ENCODE results near the gene ANKRD28. TPM values are rescaled to one million over a fixed set of nuclear protein-coding genes. Genes with fewer than 3 reads are reported as not detected.
A peak's percentile ranks its signal among the peaks of the same experiment; 100 is the strongest.

Gene ANKRD28
- total RNA-seq, 1 experiment from 2014 or later: 49.9 TPM

DNA sequence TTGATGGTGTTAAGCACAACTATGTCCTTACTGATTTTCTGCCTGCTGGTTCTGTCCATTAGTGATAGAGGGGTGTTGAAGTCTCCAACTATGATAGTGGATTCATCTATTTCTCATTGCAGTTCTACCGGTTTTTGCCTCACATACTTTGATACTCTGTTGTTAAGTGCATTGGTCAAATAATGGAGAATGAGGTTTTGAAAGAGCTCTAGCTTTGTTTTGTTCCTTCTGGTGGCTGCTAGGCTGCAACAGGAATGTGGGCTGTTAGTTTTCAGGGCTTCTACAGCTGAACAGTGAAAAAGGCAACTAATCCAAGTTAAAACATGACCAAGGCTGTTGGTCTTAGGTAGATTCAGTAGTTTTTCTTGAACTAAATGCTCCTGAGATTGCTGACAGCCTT lies 133.6 kb downstream of the ANKRD28 start:
- no peak for DNase-seq (ENCODE audit: low spot score)

DNA sequence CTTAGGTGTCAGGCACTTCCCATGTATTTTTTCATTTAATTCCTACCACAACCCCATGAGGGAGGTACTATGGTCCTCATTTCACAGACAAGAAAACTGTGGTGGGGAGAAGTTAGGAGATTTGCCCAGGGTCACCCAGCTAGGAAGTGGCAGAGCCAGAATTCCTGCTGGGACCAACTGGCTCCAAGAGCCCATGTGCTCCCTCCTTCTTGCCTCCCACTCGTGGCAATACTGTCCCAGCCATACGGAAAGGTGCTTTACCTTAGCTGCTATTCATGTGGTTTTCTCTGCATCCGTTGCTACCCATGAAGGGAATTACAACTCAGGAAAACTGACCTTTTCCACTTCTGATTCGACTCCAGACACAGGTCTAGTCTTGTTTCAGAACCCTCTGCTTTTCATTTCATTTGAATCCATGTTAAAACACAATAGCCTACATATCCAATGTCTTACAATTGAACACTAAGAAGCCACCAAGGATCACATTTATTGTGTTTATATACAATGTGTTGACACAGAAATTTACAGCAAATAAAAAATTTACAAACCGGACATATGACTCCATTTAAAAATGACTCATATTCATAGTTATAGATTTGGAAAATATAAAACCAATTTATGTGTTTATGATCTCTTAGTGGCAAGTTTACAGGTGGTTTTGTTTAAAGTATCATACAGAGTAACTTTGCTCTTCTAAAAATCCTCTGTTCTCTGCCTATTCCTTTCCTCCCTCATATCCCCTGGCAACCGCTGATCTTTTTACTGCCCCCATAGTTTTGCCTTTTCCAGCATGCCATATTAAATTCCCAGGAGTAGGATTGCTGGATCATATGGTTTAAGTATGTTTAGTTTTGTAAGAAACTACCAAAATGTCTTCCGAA lies 137.5 kb downstream of the ANKRD28 start:
- no peak for DNase-seq (ENCODE audit: low spot score)

DNA sequence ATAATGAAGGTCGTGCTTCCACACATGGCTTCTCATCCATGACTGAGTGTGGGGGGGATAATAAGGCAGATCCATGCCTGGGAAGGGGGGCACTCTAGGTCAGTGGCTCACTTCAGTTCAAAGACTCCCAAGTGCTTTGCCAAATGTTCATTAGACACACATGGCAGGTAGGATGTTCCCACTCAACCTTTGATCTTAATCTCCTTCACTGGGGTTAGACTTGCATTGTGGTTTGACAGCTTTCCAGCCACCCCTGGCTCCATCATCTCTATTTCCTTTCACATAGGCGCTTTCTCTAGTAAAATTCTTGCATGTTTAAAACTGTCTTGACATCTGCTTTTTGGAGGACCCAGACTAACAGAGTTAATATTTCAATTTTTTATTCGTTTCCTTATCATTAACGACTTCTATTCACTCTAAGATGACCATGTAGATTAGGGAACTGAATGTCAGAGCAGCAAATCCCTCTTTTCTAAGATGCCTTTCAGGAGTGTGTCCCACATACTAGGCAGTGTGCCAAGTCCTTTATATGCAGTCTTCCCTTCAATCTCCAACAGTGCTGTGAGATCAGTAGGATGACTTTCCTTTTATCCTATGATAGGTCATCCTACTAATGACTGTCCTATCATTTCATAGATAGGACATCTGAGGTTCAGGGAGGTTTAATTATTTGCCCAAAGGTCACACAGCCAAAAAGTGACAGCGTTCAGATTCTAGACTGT lies 138.4 kb downstream of the ANKRD28 start:
- DNase-seq (ENCODE audit: low spot score): no peak

DNA sequence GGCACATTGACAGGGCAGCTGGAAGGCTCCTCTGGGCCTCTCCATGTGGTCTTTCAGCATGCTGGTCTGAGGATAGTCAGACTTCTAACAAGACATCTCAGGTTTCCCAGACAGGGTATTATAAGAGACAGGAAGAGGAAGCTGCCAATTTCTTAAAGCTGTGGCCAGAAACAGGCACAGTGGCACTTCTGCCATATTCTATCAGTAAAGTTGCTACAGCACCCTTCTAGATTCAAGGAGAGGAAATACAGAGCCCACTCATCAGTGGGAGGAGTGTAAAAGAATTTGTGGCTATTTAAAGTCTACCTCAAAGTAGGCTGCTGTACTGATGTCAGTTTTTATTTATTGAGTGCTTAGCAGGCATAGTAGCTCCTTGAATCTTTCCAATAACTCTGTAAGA lies 140.8 kb downstream of the ANKRD28 start:
- DNase-seq (ENCODE audit: low spot score): no peak

DNA sequence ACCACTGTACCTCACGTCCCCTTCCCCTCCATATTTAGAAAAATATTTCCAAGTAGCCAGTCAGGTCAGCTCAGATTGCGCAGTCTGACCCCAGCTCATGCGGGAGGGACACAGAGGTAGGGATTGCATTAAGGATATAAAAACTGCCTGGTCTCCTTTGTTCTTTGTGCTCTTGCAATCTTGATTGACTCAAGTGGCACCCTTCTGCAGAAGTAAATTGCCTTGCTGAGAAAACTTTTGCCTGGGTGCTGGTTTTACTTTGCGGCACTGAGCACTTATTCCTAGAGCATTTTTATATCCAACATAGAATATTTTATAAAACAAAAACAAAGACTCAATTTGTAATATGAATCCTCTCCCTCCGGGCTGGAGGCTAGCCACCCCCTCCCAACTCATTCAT lies 141.4 kb downstream of the ANKRD28 start:
- DNase-seq (ENCODE audit: low spot score): no peak

DNA sequence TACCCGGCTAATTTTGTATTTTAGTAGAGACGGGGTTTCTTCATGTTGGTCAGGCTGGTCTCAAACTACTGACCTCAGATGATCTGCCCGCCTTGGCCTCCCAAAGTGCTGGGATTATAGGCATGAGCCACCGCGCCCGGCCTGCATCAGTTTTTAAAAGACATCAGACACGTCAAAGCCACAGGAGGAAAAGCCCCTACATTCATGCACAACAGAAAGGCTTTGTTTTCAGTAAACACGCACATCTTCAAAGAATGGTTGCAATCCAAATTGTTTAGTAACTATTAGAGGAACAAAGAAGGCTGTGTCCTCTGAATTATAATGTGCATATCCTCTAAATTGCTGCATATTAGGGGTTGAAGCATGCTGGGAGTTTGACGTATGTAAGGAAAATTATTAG lies 142.9 kb downstream of the ANKRD28 start:
- DNase-seq (ENCODE audit: low spot score): no peak

DNA sequence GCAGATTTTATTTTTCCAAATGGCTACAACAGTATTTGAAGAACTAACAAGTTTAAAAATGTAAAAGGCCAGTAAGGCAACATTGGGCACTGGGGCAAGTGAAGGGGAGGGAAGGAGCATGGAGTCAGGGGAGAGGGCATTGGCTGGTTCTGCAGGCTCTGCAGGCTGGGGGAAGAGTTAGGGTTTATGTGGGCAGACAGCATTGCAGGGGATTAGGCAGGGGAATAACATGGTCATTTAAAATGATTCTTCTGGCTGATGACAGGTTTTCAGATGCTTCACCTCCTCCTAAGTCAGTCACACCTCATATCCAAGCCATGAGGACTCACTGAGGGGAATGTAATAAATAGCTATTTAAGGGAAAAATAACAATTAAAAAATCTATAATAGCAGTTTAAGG lies 143.7 kb downstream of the ANKRD28 start:
- no peak for DNase-seq (ENCODE audit: low spot score)

DNA sequence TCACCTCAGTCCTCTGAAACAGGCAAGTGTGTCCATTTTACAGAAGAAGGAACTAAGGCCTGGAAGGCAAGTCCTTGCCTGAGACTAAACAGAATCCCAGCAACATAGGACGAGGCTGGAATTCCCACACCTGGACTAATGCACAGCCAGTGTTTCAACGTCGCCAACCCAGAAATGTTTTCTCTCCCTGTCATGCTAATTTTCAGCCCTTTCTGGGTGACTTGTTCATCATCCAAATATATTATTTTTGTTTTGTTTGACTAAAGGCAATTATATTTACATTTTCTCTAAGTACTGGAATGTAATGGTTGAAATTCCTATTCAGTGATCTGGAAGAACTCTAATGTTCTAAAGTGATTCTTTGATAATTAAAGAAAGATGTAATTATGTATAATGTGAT lies 144.5 kb downstream of the ANKRD28 start:
- no peak for DNase-seq (ENCODE audit: low spot score)

DNA sequence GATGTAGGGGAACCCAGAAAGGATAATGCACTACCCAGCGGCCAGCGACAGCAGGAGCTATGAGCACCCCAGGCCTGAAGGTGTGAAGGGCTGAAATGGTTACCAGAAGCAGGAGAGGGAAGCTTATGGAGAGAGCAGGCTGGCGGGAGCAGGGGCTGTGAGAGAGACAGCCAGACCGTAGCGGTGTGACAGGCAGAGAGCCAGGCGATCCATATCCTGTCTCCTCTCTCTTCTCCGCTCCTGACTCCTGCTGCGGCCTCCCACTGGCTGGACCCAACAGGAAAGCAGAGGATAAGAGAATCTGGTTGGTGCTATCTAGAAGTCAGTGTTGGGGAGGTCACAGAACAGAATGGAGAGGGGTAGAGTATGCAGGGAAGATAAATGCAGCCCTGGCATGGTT lies 146.4 kb downstream of the ANKRD28 start:
- no peak for DNase-seq (ENCODE audit: low spot score)

DNA sequence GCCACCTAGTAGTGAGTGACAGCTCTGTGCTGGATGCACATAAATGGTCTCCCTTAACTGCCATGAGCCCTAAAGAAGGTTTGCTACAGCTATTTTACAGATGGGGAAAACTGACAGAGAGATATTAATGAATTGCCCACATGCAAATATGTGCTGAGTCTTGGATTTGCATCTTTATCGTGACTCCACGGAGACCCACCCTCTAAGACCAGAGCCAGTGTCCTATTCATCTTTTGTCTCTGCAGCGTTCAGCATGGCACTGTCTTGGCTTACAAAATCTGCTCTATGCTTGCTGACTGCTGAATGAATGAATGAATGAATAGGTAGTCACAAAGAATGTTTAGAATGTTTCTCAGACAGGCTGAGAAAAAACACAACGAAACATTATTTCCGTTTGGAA lies 147.9 kb downstream of the ANKRD28 start:
- DNase-seq (ENCODE audit: low spot score): no peak

DNA sequence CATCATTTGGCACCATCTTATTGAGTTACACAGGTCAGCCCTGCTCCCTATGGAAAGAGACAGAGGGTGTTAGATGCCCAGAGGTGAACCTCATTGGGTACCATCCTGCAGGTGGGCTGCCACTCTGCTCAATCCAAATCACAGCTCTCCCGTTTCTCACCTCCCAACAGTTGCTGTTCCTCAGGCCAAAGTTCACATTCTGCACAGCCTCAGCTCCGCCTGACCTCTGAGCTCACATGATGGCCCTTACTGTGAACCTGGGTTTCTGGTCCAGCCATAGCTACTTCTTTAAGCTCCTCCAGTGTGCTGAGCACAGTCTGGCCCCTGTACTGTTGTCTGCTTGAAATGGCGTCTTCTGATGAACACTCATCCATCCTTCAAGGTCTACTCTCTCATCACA lies 148.4 kb downstream of the ANKRD28 start:
- DNase-seq (ENCODE audit: low spot score): no peak

DNA sequence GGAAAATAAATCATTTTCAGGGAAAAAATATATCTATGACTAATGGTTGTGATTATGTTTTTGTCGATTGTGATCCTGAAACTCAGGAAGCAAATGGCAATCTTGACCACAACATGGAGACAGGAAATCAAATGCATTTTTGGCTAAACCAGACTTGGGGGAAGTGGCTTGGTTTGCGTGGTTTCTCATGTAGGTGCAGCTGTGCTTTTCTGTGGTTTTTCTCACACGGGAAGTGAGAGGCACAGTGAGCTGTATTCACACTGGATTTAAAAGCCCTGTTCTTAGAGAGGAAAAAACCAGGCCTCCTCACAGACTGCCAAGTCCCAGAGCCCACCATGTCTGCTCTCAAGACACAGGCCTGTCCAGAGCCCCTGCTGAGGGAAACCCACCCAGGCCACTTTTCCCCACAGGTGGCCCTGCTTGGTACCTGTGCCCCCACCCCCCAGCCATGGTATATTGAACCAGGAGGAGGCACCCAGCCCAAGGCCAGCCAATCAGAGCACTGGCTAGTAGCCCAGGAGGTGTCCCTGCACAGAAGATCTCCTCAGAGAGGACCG lies 150.1 kb downstream of the ANKRD28 start:
- DNase-seq (ENCODE audit: low spot score): peak; percentile 94

DNA sequence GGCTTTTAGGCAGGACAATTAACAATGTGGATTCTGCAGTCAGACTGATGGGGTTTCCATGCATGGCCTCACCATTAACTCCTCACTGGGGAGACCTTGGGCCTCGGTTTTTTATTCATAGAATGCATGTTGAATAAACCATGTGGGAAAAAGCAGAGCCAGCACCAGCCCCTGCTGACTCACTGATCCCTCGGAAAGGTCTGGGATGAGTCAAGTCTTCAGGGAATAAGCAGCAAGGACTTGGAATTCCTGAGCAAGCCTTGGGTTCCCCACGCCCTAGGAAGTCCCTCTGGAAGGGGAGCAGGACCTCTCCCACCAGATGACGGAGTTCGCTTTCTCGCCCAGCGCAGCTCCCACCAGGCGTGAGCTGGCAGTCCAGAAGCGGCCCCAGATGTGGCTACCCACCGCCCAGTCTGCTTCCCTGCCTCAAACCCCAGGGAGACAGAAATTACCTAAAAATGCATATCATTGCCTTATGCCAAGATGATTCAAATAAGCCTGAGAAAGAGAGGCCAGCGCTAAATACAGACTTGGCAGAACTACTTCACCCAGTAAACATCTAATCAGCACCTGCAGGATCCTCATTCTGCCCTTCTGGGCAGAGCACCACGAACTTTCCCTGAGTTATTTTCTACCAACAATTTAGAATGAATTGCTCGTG lies 150.8 kb downstream of the ANKRD28 start:
- DNase-seq (ENCODE audit: low spot score): peak; percentile 91

DNA sequence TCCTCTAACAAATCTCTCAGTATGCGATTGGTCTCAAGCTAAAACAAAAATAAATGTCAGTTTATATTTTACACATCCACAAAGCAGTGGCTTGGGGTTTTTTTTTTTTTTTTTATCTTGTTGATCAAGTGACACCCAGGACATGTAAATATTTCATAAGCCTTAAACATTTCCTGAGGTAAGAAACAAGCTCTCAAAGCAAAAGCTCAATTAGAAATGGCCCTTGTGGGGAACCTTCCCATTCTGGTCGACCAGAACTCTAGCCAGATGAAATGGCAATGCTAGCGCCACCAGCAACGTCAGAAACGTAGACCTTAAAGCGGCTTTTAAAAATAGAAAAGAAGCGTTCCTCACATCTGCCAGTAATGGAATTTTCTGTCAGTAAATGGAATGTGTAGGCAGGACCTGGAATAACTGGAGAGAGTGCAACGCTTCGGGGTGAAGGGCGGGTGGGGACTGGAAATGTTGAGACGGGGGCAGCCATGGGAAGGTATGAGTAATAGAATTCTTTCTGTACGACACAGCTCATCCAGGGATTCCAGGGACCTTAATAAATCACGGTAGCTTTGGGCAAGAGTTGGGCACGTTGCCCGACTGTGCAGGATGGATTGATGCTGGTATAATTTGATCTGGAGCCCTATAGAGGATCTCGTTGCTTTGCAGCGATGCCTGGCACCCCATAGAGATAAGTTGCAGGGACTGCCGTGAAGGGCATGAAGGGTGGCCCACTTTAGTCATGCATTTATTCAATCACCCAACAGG lies 151.9 kb downstream of the ANKRD28 start:
- peak; percentile 81 for DNase-seq (ENCODE audit: low spot score)

DNA sequence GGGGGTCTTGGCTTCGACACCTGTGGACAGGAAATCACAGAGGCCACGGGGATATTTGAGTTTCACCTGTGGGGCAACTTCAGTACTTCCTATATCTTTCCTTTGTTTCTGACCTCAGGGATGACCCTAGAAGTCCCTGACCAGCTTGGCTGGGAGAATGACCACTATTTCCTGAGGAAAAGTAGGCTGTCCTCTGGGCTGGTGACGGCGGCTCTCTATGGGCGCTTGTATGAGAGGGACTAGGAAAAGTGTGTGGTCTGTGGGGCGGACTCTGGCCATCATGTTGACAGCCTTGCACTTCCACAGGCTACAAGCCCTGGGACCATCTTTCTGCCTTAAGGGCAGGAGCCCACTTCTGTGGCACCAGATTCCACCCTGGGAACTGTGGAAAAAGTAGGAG lies 152.5 kb downstream of the ANKRD28 start:
- DNase-seq (ENCODE audit: low spot score): no peak

DNA sequence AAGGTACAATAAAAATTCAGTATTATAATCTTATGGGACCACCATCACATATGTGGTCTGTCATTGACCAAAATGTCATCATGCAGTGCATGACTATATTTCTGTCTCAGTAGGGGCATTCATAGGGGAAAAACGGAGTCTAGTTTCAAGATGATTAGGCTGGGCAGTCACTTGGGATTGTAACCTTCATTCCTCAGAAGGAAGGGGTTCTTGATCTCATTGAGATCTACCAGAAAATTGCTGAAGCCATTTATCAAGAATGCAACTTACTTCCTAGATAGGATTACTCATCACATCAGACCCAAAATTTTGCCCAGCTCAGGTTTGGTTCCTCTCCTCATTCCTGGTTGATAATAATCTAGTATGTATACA lies 158.9 kb downstream of the ANKRD28 start:
- DNase-seq (ENCODE audit: low spot score): no peak

DNA sequence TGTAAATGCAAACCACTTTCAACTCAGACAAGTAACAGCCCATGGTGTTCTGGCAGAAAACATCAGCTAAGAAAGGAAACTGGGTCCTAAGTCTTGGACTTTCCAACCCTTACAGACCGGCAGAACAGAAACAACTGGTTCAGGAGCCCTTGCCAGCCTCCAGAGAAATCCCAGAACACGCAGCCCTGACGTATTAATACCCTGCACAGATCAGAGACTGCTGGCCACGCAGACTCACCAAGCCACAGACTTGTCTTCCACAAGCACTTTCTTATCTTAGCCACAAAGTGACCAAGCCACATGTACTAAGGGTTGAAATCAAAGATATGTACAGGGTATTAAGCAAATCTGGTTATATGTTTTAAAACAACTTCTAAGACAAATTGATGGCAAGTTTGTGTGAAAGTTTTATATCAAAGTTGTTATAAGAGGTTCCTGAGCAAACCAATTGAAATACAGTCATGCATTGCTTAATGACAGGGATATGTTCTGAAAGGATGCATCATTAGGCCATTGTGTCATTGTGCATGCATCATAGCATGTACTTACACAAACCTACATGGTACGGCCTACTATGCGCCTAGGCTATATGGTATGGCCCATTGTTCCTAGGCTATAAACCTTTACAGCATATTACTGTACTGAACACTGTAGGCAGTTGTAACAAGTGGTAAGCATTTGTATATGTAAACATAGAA lies 159.4 kb downstream of the ANKRD28 start:
- DNase-seq (ENCODE audit: low spot score): no peak

DNA sequence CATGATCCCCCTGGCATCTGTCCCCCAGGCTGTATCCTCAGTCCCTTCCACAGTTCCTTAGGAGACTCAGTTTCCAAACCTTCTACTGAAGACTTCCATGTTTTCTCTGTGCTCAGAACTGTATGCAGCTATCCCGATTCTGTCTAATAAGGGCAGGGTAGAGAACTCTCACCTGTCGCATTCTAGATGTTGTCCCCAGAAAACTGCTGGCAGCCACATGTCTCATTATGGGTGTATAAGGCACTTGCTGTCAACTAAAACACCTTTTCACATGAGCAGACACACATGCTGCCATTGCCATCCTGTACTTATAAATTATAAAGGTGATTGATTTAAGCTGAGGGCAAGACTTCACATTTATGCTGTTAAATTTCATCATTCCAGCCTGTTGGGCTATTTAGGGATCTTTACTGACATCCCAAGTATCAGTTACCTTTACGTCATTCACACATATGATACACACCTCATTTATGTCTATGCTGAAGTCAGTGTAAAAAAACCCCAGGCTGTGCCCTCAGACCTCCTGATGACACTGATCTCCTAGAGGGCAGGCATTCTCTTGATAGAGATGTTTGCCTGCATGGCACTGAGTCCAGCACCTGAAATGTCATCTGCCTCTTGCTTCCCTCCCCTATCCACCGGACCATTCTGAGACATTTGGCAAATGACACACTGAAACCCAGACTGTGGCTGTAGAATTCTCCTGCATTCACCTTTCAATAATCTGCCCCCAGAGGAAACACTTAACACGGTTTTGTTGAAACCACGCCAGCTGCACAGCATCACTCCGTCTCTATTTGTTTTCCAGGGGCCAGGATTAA lies 160.4 kb downstream of the ANKRD28 start:
- DNase-seq (ENCODE audit: low spot score): no peak

DNA sequence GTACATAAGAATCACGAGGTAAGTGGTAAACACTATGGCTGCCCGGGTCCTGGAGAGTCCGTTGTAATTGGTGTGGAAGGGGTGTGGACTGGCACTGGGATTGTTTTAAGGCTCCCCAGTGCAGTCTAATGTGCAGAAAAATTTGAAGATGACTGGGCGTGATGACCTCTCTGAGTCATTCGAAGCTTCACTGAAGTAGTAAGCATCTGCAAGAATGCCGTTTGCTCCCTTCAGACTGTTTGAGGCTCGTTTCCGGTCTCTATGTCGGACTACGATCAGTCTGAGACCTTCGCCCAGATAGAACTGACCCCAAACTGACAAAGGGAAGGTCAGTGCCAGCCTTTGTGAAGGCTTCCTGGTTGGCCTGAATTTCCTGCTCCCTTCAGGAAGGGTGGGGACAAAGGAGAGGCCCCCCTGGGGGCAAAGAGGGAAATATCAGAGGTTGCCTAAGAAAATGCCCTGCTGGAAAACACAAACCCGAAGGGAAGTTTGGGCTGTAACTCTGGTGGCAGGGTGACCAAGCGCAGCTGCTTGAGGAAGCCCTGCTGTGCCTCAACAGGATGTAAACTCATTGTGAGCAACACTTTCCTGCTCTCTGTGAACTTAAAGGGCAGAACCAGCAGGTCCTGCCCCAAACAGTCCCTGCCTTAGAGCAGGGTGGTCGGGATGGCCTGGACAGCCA lies 161.6 kb downstream of the ANKRD28 start:
- DNase-seq (ENCODE audit: low spot score): peak; percentile 73
